ENCODE measurements around the gene ATP8B1.

GRCh38 chr18:57627488-57627887 lies 175.6 kb downstream of the ATP8B1 start:
- TF ChIP-seq EP300 (IDR thresholded peaks at IDR 0.05) (no peak), CTCF (IDR thresholded peaks at IDR 0.05) (no peak)
